CD4-positive, CD25-positive, alpha-beta regulatory T cell (primary cell): ENCODE results near the gene SSTR5. TPM values are rescaled to one million over a fixed set of nuclear protein-coding genes. Genes with fewer than 3 reads are reported as not detected.

Source experiments
- ATAC-seq, 2 donors: fragments of 150-1000 bp; cut with Tn5 transposase; one replicate each; pipeline ENCODE4 v1.10.0; 2021; ENCODE audit warnings: low read depth in 2 of 2, moderate number of reproducible peaks in 2 of 2, moderate library complexity in 1 of 2
- DNase-seq, 3 donors: peaks; one replicate each; pipeline versions ENCODE4 v3.0.0 to v3.0.0-alpha.2; 2012 to 2022; ENCODE audit warnings: mixed read lengths in 1 of 3
- H3K27ac ChIP-seq: one replicate; pipeline ENCODE4 v1.7.0; 2013; ENCODE audit warnings: mild to moderate bottlenecking, low read length; ENCODE audit not compliant: insufficient read depth, poor library complexity, severe bottlenecking
- H3K27me3 ChIP-seq: one replicate; pipeline ENCODE4 v1.7.0; 2013; ENCODE audit warnings: low read length; ENCODE audit not compliant: control insufficient read depth, insufficient read depth
- H3K36me3 ChIP-seq: one replicate; pipeline ENCODE4 v1.7.0; 2013; ENCODE audit warnings: mild to moderate bottlenecking, low read length, moderate library complexity; ENCODE audit not compliant: control insufficient read depth, insufficient read depth
- H3K4me1 ChIP-seq: 2 replicates; pipeline ENCODE4 v1.7.0; 2013; ENCODE audit warnings: mild to moderate bottlenecking, low read length; ENCODE audit not compliant: insufficient read depth, control insufficient read depth, poor library complexity, severe bottlenecking
- H3K4me3 ChIP-seq: one replicate; pipeline ENCODE4 v1.7.0; 2013; ENCODE audit warnings: low read depth, mild to moderate bottlenecking, low read length, moderate library complexity
- H3K9me3 ChIP-seq, 2 experiments: 1 replicate in 1 of 2; 2 replicates in 1 of 2; pipeline ENCODE4 v1.7.0; 2013; ENCODE audit warnings: low read length in 2 of 2, mild to moderate bottlenecking in 1 of 2, moderate library complexity in 1 of 2; ENCODE audit not compliant: control insufficient read depth in 2 of 2
- H3K27ac Mint-ChIP-seq, 3 donors: one replicate each; pipeline ENCODE4 v1.8.0; 2020 to 2022; ENCODE audit warnings: mild to moderate bottlenecking in 3 of 3, mixed read lengths in 3 of 3, moderate library complexity in 2 of 3
- H3K27me3 Mint-ChIP-seq: one replicate; pipeline ENCODE4 v1.8.0; 2022; ENCODE audit warnings: mild to moderate bottlenecking, mixed read lengths
- H3K36me3 Mint-ChIP-seq: one replicate; pipeline ENCODE4 v1.8.0; 2020; ENCODE audit warnings: mixed read lengths
- H3K4me1 Mint-ChIP-seq, 4 donors: one replicate each; pipeline ENCODE4 v1.8.0; 2020 to 2022; ENCODE audit warnings: mixed read lengths in 4 of 4, mild to moderate bottlenecking in 1 of 4
- H3K4me3 Mint-ChIP-seq, 4 donors: one replicate each; pipeline ENCODE4 v1.8.0; 2020 to 2022; ENCODE audit warnings: mild to moderate bottlenecking in 4 of 4, mixed read lengths in 4 of 4, moderate library complexity in 3 of 4
- H3K9me3 Mint-ChIP-seq, 7 donors: one replicate each; pipeline ENCODE4 v1.8.0; 2020 to 2022; ENCODE audit warnings: mixed read lengths in 7 of 7, mild to moderate bottlenecking in 3 of 7, moderate library complexity in 2 of 7
- polyA plus RNA-seq, 4 donors: library from polyadenylated mRNA; unstranded; fragments of 300-500 nt; fragmentation: Illumina TruSeq; gene quantifications; one replicate each; pipeline ENCODE4 v1.2.3, GENCODE V29; 2021
- total RNA-seq: library from RNA; stranded (reverse); gene quantifications from one replicate; pipeline ENCODE4 v1.2.3, GENCODE V29; 2022

SSTR5 gene
- total and polyA plus RNA-seq, 5 donors from 2014 or later: not detected

DNA sequence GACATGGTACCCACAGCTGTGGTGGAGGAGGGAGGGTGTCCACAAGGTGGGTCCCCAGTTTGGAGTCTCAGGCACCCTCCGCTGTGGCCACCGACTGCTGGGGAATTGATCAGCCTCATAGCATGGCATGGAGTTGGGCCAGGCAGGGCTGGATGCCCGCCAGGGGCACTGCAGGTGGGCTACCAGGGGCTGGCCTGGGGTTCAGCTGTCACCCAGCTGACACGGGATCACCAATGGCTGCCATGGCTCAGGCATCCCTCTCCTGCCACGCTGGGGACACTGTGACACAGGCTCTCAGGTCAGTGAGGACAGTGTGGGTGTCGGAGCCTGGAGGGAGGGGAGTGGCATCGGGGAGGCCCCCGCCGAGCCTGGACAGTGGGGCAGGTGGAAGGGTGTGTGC lies 19.8 kb upstream of the SSTR5 start:
- Mint-ChIP-seq H3K4me1 (no peaks in the 10 kb centered on the region), H3K27me3 (no peaks in the 10 kb centered on the region), H3K4me3 (no peak overlapping the region), H3K9me3 (peaks cover 0 to 3% (median 0%) of the 10 kb centered on the region in 7 donors), H3K36me3 (no peaks in the 10 kb centered on the region), H3K27ac (no peak overlapping the region)
- Histone ChIP-seq H3K9me3 (no peaks in the 10 kb centered on the region), H3K27me3 (no peaks in the 10 kb centered on the region), H3K4me1 (no peaks in the 10 kb centered on the region), H3K27ac (no peak overlapping the region), H3K36me3 (no peaks in the 10 kb centered on the region), H3K4me3 (no peak overlapping the region)
- ATAC-seq (no peak), DNase-seq (no peak)

DNA sequence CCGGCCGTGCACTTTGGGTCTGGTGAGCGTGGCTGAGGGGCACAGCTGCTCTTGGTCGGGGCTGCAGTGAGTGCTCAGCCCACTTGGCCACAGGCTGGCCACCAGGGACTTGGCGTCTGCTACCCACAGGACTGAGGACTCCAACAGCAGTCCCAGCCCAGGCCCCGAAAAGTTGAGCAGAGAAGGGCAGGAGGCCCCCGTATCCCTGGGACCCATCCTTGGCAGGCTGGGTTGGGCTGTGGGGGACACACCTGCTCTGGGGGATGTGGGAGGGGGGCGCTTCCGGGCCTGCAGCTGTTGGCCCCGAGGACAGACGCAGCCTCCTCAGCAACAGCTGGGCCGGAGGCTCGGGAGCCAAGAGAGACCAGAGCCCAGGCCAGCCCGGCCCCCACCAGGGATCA lies 19.4 kb upstream of the SSTR5 start:
- Mint-ChIP-seq H3K27ac (no peak overlapping the region), H3K9me3 (peaks cover 0 to 3% (median 0%) of the 10 kb centered on the region in 7 donors), H3K4me1 (no peaks in the 10 kb centered on the region), H3K36me3 (no peaks in the 10 kb centered on the region), H3K4me3 (no peak overlapping the region), H3K27me3 (no peaks in the 10 kb centered on the region)
- H3K27ac ChIP-seq: no peak overlapping the region
- H3K36me3 ChIP-seq: no peaks in the 10 kb centered on the region
- no peaks in the 10 kb centered on the region for H3K9me3 ChIP-seq
- H3K4me3 ChIP-seq: no peak overlapping the region
- ATAC-seq: no peak
- no peaks in the 10 kb centered on the region for H3K4me1 ChIP-seq
- no peak for DNase-seq
- H3K27me3 ChIP-seq: no peaks in the 10 kb centered on the region

DNA sequence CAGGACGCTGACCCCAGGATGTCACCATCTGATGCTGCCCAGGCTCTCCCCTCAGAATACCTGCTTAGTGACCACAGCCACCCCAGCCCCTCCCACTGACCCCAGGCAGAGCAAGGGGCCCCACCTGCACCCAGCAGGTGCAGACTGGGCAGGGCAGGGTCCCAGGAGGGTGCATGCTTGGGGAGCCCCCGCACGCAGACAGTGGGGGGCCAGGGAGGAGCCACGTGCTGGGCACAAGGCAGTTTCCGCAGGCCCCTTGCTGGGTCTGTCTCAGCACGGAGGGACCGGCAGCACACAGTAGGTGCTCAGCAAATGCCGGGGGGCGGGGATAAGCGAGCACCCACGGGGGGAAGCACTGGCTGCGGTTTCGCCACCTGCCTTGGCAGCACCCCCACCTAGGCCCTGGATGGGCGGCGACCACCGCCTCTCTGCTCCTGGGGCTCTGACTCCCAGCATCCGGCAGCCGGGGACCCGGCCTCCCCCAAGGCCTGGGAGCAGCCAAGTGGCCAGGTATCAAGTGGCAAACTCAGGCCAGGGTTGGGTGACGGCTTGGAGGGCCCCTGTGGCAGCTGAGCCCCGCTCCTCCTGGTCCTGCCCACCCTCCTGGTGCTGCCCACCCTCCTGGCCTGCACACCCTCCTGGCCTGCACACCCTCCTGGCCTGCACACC lies 18.7 kb upstream of the SSTR5 start:
- H3K27ac ChIP-seq: no peak overlapping the region
- H3K27me3 ChIP-seq: no peaks in the 10 kb centered on the region
- Mint-ChIP-seq H3K36me3 (no peaks in the 10 kb centered on the region), H3K4me1 (no peaks in the 10 kb centered on the region), H3K4me3 (no peak overlapping the region), H3K27ac (no peak overlapping the region), H3K27me3 (no peaks in the 10 kb centered on the region), H3K9me3 (peaks cover 0 to 3% (median 0%) of the 10 kb centered on the region in 7 donors)
- peaks cover 0 to 1% of the 10 kb centered on the region in 2 experiments for H3K9me3 ChIP-seq
- no peak for DNase-seq
- no peak overlapping the region for H3K4me3 ChIP-seq
- ATAC-seq: no peak
- H3K4me1 ChIP-seq: no peaks in the 10 kb centered on the region
- no peaks in the 10 kb centered on the region for H3K36me3 ChIP-seq

DNA sequence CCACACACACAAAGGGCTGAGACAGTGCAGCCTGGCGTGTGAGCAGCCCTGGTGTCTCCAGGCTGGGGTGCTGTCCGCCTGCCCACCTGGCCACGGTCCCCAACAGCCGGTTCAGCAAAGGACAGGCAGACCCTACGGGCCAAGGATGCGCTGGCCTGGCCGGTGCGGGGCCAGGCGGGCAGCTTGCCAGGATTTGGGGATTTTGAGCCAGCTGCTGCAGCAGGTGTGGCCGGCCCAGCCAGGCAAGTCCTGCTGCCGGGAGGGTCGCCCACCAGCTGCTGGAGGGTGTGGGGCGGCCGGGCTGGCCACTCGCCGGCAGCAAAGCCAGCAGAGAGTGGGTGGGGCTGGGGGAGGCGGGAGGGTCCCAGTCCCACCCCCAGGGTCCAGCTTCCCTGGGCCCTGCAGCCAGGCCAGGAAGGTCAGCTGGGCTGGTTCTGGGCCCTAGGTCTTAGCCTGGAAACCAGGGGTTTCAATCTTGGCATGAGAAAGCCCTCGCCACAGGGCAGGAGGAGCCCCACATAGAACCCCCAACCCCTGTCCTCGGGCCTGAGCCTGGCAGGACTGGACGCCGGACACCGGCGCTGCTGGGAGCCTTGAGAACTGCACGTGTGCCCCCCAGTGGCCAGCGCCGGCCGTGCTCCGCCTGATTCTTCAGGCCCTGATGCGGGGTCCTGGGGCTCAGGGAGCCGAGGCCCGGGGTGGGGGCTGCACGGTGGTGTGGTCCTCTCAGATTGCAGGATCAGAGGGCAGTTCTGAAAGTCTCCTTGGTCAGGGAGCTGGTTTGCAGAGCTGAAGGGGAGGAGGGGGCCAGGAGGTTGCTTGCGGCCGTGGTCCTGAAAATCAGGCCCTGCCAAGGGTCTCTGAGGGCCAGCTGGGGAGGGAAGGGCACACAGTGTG lies 17.6 kb upstream of the SSTR5 start:
- DNase-seq (peak in 1 of 3 donors; percentile 14), ATAC-seq (no peak)
- no peaks in the 10 kb centered on the region for H3K4me1 ChIP-seq
- no peaks in the 10 kb centered on the region for H3K36me3 ChIP-seq
- no peaks in the 10 kb centered on the region for H3K4me1 Mint-ChIP-seq
- no peak overlapping the region for H3K27ac Mint-ChIP-seq
- no peaks in the 10 kb centered on the region for H3K36me3 Mint-ChIP-seq
- no peak overlapping the region for H3K4me3 Mint-ChIP-seq
- no peak overlapping the region for H3K27ac ChIP-seq
- H3K27me3 Mint-ChIP-seq: no peaks in the 10 kb centered on the region
- peaks cover 3 to 8% of the 10 kb centered on the region in 2 experiments for H3K9me3 ChIP-seq
- no peaks in the 10 kb centered on the region for H3K27me3 ChIP-seq
- no peak overlapping the region for H3K4me3 ChIP-seq
- peaks cover 0 to 6% (median 2%) of the 10 kb centered on the region in 7 donors for H3K9me3 Mint-ChIP-seq

DNA sequence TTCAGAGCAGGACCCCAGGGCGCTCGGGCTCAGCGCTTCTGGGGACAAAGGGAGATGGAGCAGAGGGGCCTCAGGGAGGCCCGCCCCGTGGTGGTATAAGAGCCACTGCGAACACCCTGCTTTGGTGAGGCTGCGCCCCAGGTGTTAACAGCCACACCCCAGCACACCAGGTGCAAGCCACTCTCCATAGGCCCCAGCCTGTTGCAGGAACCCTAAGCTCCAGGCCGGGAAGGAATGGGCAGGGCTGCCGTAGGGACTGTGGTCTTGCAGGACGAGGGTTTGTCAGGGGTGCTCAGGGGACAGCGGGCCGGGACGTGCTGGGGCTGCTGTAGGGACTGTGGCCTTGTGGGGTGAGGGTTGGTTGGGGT lies 17.0 kb upstream of the SSTR5 start:
- Histone ChIP-seq H3K9me3 (peaks cover 3 to 8% of the 10 kb centered on the region in 2 experiments), H3K27ac (no peak overlapping the region), H3K36me3 (no peaks in the 10 kb centered on the region), H3K27me3 (no peaks in the 10 kb centered on the region), H3K4me3 (no peak overlapping the region), H3K4me1 (no peaks in the 10 kb centered on the region)
- H3K4me1 Mint-ChIP-seq: no peaks in the 10 kb centered on the region
- ATAC-seq (no peak), DNase-seq (no peak)
- peaks cover 0 to 6% (median 2%) of the 10 kb centered on the region in 7 donors for H3K9me3 Mint-ChIP-seq
- no peaks in the 10 kb centered on the region for H3K27me3 Mint-ChIP-seq
- H3K4me3 Mint-ChIP-seq: no peak overlapping the region
- H3K36me3 Mint-ChIP-seq: no peaks in the 10 kb centered on the region
- H3K27ac Mint-ChIP-seq: no peak overlapping the region

DNA sequence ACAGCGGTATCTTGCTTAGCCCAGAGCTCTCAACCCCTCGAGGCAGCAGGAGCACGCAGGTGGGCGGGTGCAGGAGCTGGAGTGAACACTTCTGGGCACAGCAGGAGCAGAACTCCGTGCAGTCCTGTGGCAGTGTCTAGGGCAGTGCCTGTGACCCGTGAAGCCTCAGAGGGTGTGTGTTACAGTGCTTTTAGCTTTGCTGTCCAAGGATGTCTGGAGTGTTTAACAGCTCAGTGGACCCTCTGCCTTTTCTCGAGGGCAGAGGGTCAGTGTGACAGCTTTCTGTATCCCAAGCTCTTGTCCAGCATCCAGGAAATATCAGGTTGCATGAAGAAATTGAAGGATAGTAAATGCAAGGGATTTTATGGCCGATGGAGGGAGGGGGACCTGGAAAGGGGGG lies 16.4 kb upstream of the SSTR5 start:
- no peaks in the 10 kb centered on the region for H3K27me3 Mint-ChIP-seq
- H3K9me3 Mint-ChIP-seq: peaks cover 0 to 6% (median 2%) of the 10 kb centered on the region in 7 donors
- no peaks in the 10 kb centered on the region for H3K4me1 ChIP-seq
- DNase-seq: no peak
- no peak overlapping the region for H3K4me3 Mint-ChIP-seq
- H3K4me1 Mint-ChIP-seq: no peaks in the 10 kb centered on the region
- no peak overlapping the region for H3K27ac Mint-ChIP-seq
- H3K36me3 Mint-ChIP-seq: no peaks in the 10 kb centered on the region
- H3K27ac ChIP-seq: no peak overlapping the region
- H3K9me3 ChIP-seq: peaks cover 3 to 8% of the 10 kb centered on the region in 2 experiments
- H3K27me3 ChIP-seq: no peaks in the 10 kb centered on the region
- no peak for ATAC-seq
- H3K4me3 ChIP-seq: no peak overlapping the region
- H3K36me3 ChIP-seq: no peaks in the 10 kb centered on the region

DNA sequence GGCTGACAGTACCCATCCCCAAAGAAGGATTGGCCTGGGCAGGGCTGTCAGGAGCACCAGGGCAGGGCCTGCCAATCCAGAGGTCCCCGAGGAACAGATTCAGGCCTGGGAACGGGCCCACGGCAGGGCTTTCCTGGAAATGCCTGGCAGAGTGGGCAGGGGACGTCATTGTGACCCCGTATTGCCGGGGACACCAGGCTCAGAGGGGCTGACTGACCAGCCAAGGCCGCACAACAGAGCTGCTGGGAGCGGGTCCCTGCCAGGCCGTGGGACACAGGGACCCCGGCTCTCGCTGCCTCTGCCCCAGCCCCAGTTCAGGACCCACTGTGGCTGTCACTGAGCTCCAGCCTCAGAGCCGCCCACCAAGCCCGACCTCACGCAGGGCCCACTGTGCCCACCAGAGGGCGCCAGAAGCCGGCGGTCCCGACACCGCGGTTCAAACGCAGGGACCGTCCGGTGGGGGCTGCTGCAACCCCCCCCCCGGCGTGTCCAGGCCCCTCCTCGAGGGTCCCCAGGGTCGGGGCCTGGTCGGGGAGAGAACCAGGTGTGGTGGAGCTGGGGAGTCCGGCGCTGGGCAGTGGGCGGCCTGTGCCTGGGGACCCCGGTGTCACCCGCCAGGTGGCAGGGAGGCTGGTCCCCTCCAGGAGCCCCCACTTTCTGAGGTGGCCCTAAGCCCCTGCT lies 15.2 kb upstream of the SSTR5 start:
- Histone ChIP-seq H3K9me3 (peaks cover 3 to 8% of the 10 kb centered on the region in 2 experiments), H3K27ac (no peak overlapping the region), H3K36me3 (no peaks in the 10 kb centered on the region), H3K4me1 (no peaks in the 10 kb centered on the region), H3K27me3 (no peaks in the 10 kb centered on the region), H3K4me3 (no peak overlapping the region)
- Mint-ChIP-seq H3K36me3 (no peaks in the 10 kb centered on the region), H3K9me3 (peaks cover 0 to 6% (median 2%) of the 10 kb centered on the region in 7 donors), H3K27ac (no peak overlapping the region), H3K4me3 (no peak overlapping the region), H3K27me3 (no peaks in the 10 kb centered on the region), H3K4me1 (no peaks in the 10 kb centered on the region)
- peak in 1 of 2 donors; percentile 52 for ATAC-seq
- peak; percentile 13 to 48 (median 26) for DNase-seq
